Smooth muscle cell (in vitro differentiated cells): ENCODE data around the gene CDK18. TPM values are rescaled to one million over a fixed set of nuclear protein-coding genes. Genes with fewer than 3 reads are reported as not detected.
A peak's percentile ranks its signal among the peaks of the same experiment; 100 is the strongest.

Experiments
- DNase-seq: peaks from one replicate; lab custom pipeline; 2025; ENCODE audit not compliant: unreplicated experiment; lab: John Stamatoyannopoulos, UW
- H2AFZ ChIP-seq: fragments of 200-600 bp; sonication (generic); 2 replicates; pipeline ENCODE4 v1.6.0; 2016; ENCODE audit warnings: antibody characterized with exemption, low read depth, mild to moderate bottlenecking
- H3F3A ChIP-seq: fragments of 200-600 bp; sonication (generic); 2 replicates; pipeline ENCODE4 v1.6.0; 2017; ENCODE audit warnings: antibody characterized with exemption, low read depth
- H3K27ac ChIP-seq: fragments of 200-600 bp; sonication (generic); 2 replicates; pipeline ENCODE4 v1.5.1; 2016; ENCODE audit warnings: low read depth, mild to moderate bottlenecking
- H3K27me3 ChIP-seq: fragments of 200-600 bp; sonication (generic); 2 replicates; pipeline ENCODE4 v1.6.1; 2016; ENCODE audit warnings: low read depth, mild to moderate bottlenecking
- H3K36me3 ChIP-seq: fragments of 200-600 bp; sonication (generic); 2 replicates; pipeline ENCODE4 v1.5.1; 2016; ENCODE audit warnings: low read depth
- H3K4me1 ChIP-seq: fragments of 200-600 bp; sonication (generic); 2 replicates; pipeline ENCODE4 v1.5.1; 2016; ENCODE audit warnings: low read depth
- H3K4me2 ChIP-seq: fragments of 200-600 bp; sonication (generic); 2 replicates; pipeline ENCODE4 v1.6.0; 2016; ENCODE audit warnings: mild to moderate bottlenecking
- H3K4me3 ChIP-seq: fragments of 200-600 bp; sonication (generic); 2 replicates; pipeline ENCODE4 v1.5.1; 2016; ENCODE audit warnings: mild to moderate bottlenecking
- H3K79me2 ChIP-seq: fragments of 200-600 bp; sonication (generic); 2 replicates; pipeline ENCODE4 v1.6.0; 2016; ENCODE audit warnings: low read depth, mild to moderate bottlenecking
- H3K9ac ChIP-seq: fragments of 200-600 bp; sonication (generic); 2 replicates; pipeline ENCODE4 v1.6.0; 2016; ENCODE audit warnings: low read depth
- H3K9me3 ChIP-seq: fragments of 200-600 bp; sonication (generic); replicated peaks from 2 replicates; pipeline ENCODE4 v1.5.1; 2016; ENCODE audit warnings: low read depth
- H4K20me1 ChIP-seq: fragments of 200-600 bp; sonication (generic); 2 replicates; pipeline ENCODE4 v1.6.0; 2016; ENCODE audit warnings: low read depth
- CTCF ChIP-seq: fragments of 200-600 bp; sonication (generic); IDR thresholded peaks from 2 replicates; pipeline ENCODE4 v1.5.1; 2017; ENCODE audit warnings: borderline replicate concordance, mild to moderate bottlenecking, antibody characterized with exemption; ENCODE audit not compliant: insufficient read depth, poor library complexity, severe bottlenecking
- WGBS: methylation state at CpG from one replicate; pipeline ENCODE4 v1.1.7; 2016; ENCODE audit warnings: low lambda C conversion rate; 5-methylcytosine and 5-hydroxymethylcytosine counted together
- polyA plus RNA-seq: library from polyadenylated mRNA; unstranded; fragments of >200 nt; fragmentation: Nextera tagmentation; extraction: Ambion mirVana; gene quantifications from 2 replicates; pipeline ENCODE4 v1.2.1, GENCODE V29; 2016
- total RNA-seq: library from RNA; depleted of rRNA; stranded (reverse); fragments of >200 nt; gene quantifications from 2 replicates; pipeline ENCODE4 v1.2.3, GENCODE V29; 2014

The CDK18 gene
- total and polyA plus RNA-seq, 2 experiments from 2014 or later: 6.1 TPM

- WGBS: 98% methylated on average over 6 of the region's 6 CpGs
- H3K4me1 ChIP-seq: peaks cover 12% of the 10 kb centered on the region
- H3K9ac ChIP-seq: no peak overlapping the region
- H3F3A ChIP-seq: no peaks in the 10 kb centered on the region
- no peaks in the 10 kb centered on the region for H3K79me2 ChIP-seq
- no peak overlapping the region for H3K27ac ChIP-seq
- no peak for TF ChIP-seq CTCF
- H3K36me3 ChIP-seq: no peaks in the 10 kb centered on the region
- DNase-seq: no peak
- H3K27me3 ChIP-seq: no peaks in the 10 kb centered on the region
- no peaks in the 10 kb centered on the region for H3K9me3 ChIP-seq
- H2AFZ ChIP-seq: no peak overlapping the region
- H3K4me3 ChIP-seq: no peak overlapping the region
- H3K4me2 ChIP-seq: no peak overlapping the region
- no peaks in the 10 kb centered on the region for H4K20me1 ChIP-seq
Observed at GRCh38 chr1:205541161-205541886, 36.9 kb downstream of the CDK18 start.

GRCh38 chr1:205542367-205542766 lies 37.9 kb downstream of the CDK18 start:
- Histone ChIP-seq H4K20me1 (no peaks in the 10 kb centered on the region), H3F3A (no peaks in the 10 kb centered on the region), H3K79me2 (no peaks in the 10 kb centered on the region), H3K4me3 (no peak overlapping the region), H3K4me1 (peaks cover 12% of the 10 kb centered on the region), H3K27me3 (no peaks in the 10 kb centered on the region), H3K9me3 (no peaks in the 10 kb centered on the region), H3K36me3 (no peaks in the 10 kb centered on the region), H3K9ac (no peak overlapping the region), H3K4me2 (no peak overlapping the region), H3K27ac (no peak overlapping the region), H2AFZ (no peak overlapping the region)
- TF ChIP-seq CTCF: no peak
- DNase-seq: no peak
- WGBS: 86% methylated on average over 11 of the region's 11 CpGs

- H3K36me3 ChIP-seq: no peaks in the 10 kb centered on the region
- no peaks in the 10 kb centered on the region for H3K79me2 ChIP-seq
- peak overlapping the region; percentile 82 for H3K4me2 ChIP-seq
- no peaks in the 10 kb centered on the region for H3K9me3 ChIP-seq
- peak overlapping the region; percentile 32 for H3K27ac ChIP-seq
- peak overlapping the region; percentile 4 for H3K9ac ChIP-seq
- DNase-seq: no peak
- no peak for TF ChIP-seq CTCF
- H4K20me1 ChIP-seq: no peaks in the 10 kb centered on the region
- 2% methylated on average over 17 of the region's 25 CpGs for WGBS
- peak overlapping the region; percentile 53 for H2AFZ ChIP-seq
- peak overlapping the region; percentile 37 for H3K4me3 ChIP-seq
- H3K4me1 ChIP-seq: peaks cover 12% of the 10 kb centered on the region
- H3F3A ChIP-seq: no peaks in the 10 kb centered on the region
- H3K27me3 ChIP-seq: peaks cover 10% of the 10 kb centered on the region
Observed at GRCh38 chr1:205543351-205544301, 39.2 kb downstream of the CDK18 start.
